Heart left ventricle (tissue), 16 donors: Measurements from ENCODE around the gene ING5. TPM values are rescaled to one million over a fixed set of nuclear protein-coding genes. Genes with fewer than 3 reads are reported as not detected.
"Not testable (repeated sequence)": the region's sequence is repeated elsewhere in the genome, so short reads cannot be mapped to it uniquely, and the experiment has no call there.

Experiments
- ATAC-seq, 4 donors: fragments of 200-7000 bp; cut with Tn5 transposase; one replicate each; pipeline ENCODE4 v1.9.1; 2020 to 2022; ENCODE audit warnings: moderate library complexity in 4 of 4, mild to moderate bottlenecking in 3 of 4, moderate number of reproducible peaks in 1 of 4
- DNase-seq, 5 donors: peaks; one replicate each; pipeline ENCODE4 v3.0.0-alpha.2; 2020
- H3K27ac ChIP-seq, 12 donors: fragments of 200-600 bp; sonication (generic) in 4 of 12; one replicate each; pipeline versions ENCODE4 v1.5.0 to v1.8.0; 2016 to 2022; ENCODE audit warnings: mild to moderate bottlenecking in 2 of 12
- H3K27me3 ChIP-seq, 9 donors: fragments of 200-600 bp; sonication (generic) in 2 of 9; one replicate each; pipeline versions ENCODE4 v1.5.1 to v1.8.0; 2016 to 2022; ENCODE audit warnings: mild to moderate bottlenecking in 3 of 9
- H3K36me3 ChIP-seq, 9 donors: fragments of 200-600 bp; sonication (generic) in 2 of 9; one replicate each; pipeline versions ENCODE4 v1.5.0 to v1.8.0; 2018 to 2022; ENCODE audit warnings: mild to moderate bottlenecking in 2 of 9
- H3K4me1 ChIP-seq, 12 donors: fragments of 200-600 bp; sonication (generic) in 4 of 12; one replicate each; pipeline versions ENCODE4 v1.5.0 to v1.8.0; 2016 to 2022; ENCODE audit warnings: mild to moderate bottlenecking in 3 of 12
- H3K4me3 ChIP-seq, 12 donors: fragments of 200-600 bp; sonication (generic) in 4 of 12; one replicate each; pipeline versions ENCODE4 v1.5.0 to v1.8.0; 2017 to 2022; ENCODE audit warnings: mild to moderate bottlenecking in 9 of 12, moderate library complexity in 4 of 12
- H3K9me3 ChIP-seq, 12 donors: fragments of 200-600 bp; sonication (generic) in 4 of 12; one replicate each; pipeline versions ENCODE4 v1.5.0 to v1.8.0; 2016 to 2022; ENCODE audit warnings: mild to moderate bottlenecking in 1 of 12
- CTCF ChIP-seq, 12 donors: fragments of 200-600 bp; sonication (generic) in 4 of 12; IDR thresholded peaks; one replicate each; pipeline versions ENCODE4 v1.5.0 to v1.8.0; 2018 to 2022; ENCODE audit warnings: antibody characterized with exemption in 12 of 12, mild to moderate bottlenecking in 5 of 12
- POLR2A ChIP-seq, 2 donors: fragments of 450-650 bp; IDR thresholded peaks; one replicate each; pipeline ENCODE4 v1.6.1; 2017; ENCODE audit warnings: antibody characterized with exemption in 2 of 2, mild to moderate bottlenecking in 2 of 2, moderate library complexity in 2 of 2
- WGBS, 4 donors: extraction: QIAGEN DNeasy Blood & Tissue Kit in 2 of 4; methylation state at CpG; one replicate each; pipeline versions ENCODE4 v1.1.5 to v1.1.7; 2013 to 2018; 5-methylcytosine and 5-hydroxymethylcytosine counted together
- intact Hi-C, 10 donors: fragments of 100-400 bp; cut with DNase I; formaldehyde crosslinking; loops; one replicate each; pipeline versions ENCODE4 v1.11.1 to v1.14.2; 2022
- polyA plus RNA-seq, 2 donors: library from polyadenylated mRNA; stranded (reverse); fragments of 200-250 nt; gene quantifications; one replicate each; pipeline ENCODE4 v1.2.3, GENCODE V29; 2013
- total RNA-seq, 9 donors: library from RNA; depleted of rRNA in 2 of 9; stranded (reverse); fragments of >200 nt in 2 of 9; fragmentation: NEBNext Ultra II Directional in 3 of 9; extraction: Animal tissue kit (Norgen Biotek cat#: 25700) in 3 of 9; gene quantifications; one replicate each; pipeline versions ENCODE4 v1.1.0 to v1.2.4, GENCODE V29; 2016 to 2023
- donor health status: ischemic (EF 13 %, LVEDD 7.1; RV severe dilation, severe dysfunction).
- donor health status: healthy with polysubstance abuse.
- donor health status: DM: no; HTN: yes; CAD: no.
- donor health status: DM: no; HTN: no; CAD: no.
- donor health status: ischemic (EF 25% LVEDD 6.9; RV normal size, moderate dysfunction).
- donor health status: ischemic (EF 25% LVEDD 5.7; RV mildly dilated, moderate dysfunction).
- donor health status: healthy.
- donor health status: DM: yes; HTN: yes; CAD: no.
- donor health status: ischemic (EF 35%, LVEDD 5.7; RV mildly dilated, moderate dysfunction).
- donor health status: nonischemic (EF 11% LVEDD 7.7; RV severe dilation, severe dysfunction).
- donor health status: DM: yes; HTN: yes; CAD: no.
- donor health status: PGD.
- donor health status: ischemic (EF 29% LVEDD 5.4; RV normal size, mild dysfunction).
- donor health status: nonischemic (EF 23%, LVEDD 6.1; RV moderate dilation, normal function).

Gene ING5
- total and polyA plus RNA-seq, 11 donors: 11.8 to 29.3 (median 18.2) TPM

- DNase-seq: peak in 1 of 5 donors; percentile 22
These were observed 52.2 kb downstream of the ING5 start for GRCh38 chr2:241754042-241754441.

GRCh38 chr2:241755166-241755565, 53.3 kb downstream of the ING5 start:
- no peak overlapping the region for H3K27ac ChIP-seq
- peaks cover 0 to 57% (median 37%) of the 10 kb centered on the region in 9 donors for H3K36me3 ChIP-seq
- peaks cover 0 to 9% (median 0%) of the 10 kb centered on the region in 12 donors for H3K4me1 ChIP-seq
- 91 to 96% (median 94%) methylated on average over 17 of the region's 18 CpGs for WGBS, 4 donors
- DNase-seq (peak in 1 of 5 donors; percentile 57), ATAC-seq (no peak)
- intact Hi-C loops: loop anchor here in 1 of 10 donors (10.0 kb wide), 1 partner anchor 110 kb away; the partner anchor contains the start of gene RTP5
- no peak for TF ChIP-seq CTCF (IDR thresholded peaks at IDR 0.05)
- TF ChIP-seq POLR2A (IDR thresholded peaks at IDR 0.05): no peak
- no peaks in the 10 kb centered on the region for H3K27me3 ChIP-seq
- no peaks in the 10 kb centered on the region for H3K9me3 ChIP-seq
- H3K4me3 ChIP-seq: no peak overlapping the region

More at GRCh38 chr2:241754042-241754441, 52.2 kb downstream of the ING5 start:
- Histone ChIP-seq H3K27ac (no peak overlapping the region), H3K4me3 (no peak overlapping the region), H3K4me1 (peaks cover 0 to 12% (median 0%) of the 10 kb centered on the region in 12 donors), H3K27me3 (no peaks in the 10 kb centered on the region), H3K36me3 (peaks cover 0 to 52% (median 33%) of the 10 kb centered on the region in 9 donors), H3K9me3 (no peaks in the 10 kb centered on the region)
- intact Hi-C loops: loop anchor here in 1 of 10 donors (10.0 kb wide), 1 partner anchor 111 kb away; the partner anchor contains the start of gene RTP5
- no peak for ATAC-seq
- TF ChIP-seq POLR2A (IDR thresholded peaks at IDR 0.05) (no peak), CTCF (IDR thresholded peaks at IDR 0.05) (no peak)
- WGBS, 4 donors: 95 to 97% (median 96%) methylated on average over 20 of the region's 20 CpGs

GRCh38 chr2:241755777-241756176, 53.9 kb downstream of the ING5 start:
- Histone ChIP-seq H3K4me3 (no peak overlapping the region), H3K27me3 (no peaks in the 10 kb centered on the region), H3K9me3 (peaks cover 0 to 4% (median 0%) of the 10 kb centered on the region in 12 donors), H3K4me1 (peaks cover 0 to 7% (median 0%) of the 10 kb centered on the region in 12 donors), H3K27ac (no peak overlapping the region), H3K36me3 (peaks cover 0 to 63% (median 42%) of the 10 kb centered on the region in 9 donors)
- intact Hi-C loops: loop anchor here in 1 of 10 donors (10.0 kb wide), 1 partner anchor 109 kb away; the partner anchor contains the start of gene RTP5
- 92 to 98% (median 96%) methylated on average over 7 to 27 of the region's 27 CpGs for WGBS, 4 donors
- TF ChIP-seq CTCF (IDR thresholded peaks at IDR 0.05) (no peak), POLR2A (IDR thresholded peaks at IDR 0.05) (no peak)
- DNase-seq (peak in 2 of 5 donors; percentile 2 to 63), ATAC-seq (peak in 1 of 4 donors; percentile 11)

- H3K36me3 ChIP-seq: peaks cover 0 to 55% (median 35%) of the 10 kb centered on the region in 9 donors
- TF ChIP-seq POLR2A (IDR thresholded peaks at IDR 0.05) (no peak), CTCF (IDR thresholded peaks at IDR 0.05) (no peak)
- H3K27ac ChIP-seq: no peak overlapping the region
- intact Hi-C loops: loop anchor here in 1 of 10 donors (10.0 kb wide), 1 partner anchor 106 kb away; the partner anchor contains the start of gene RTP5
- 79 to 91% (median 82%) methylated on average over 20 of the region's 20 CpGs for WGBS, 4 donors
- DNase-seq (no peak), ATAC-seq (no peak)
- H3K4me3 ChIP-seq: no peak overlapping the region
- peaks cover 0 to 4% (median 0%) of the 10 kb centered on the region in 12 donors for H3K9me3 ChIP-seq
- H3K27me3 ChIP-seq: no peaks in the 10 kb centered on the region
- no peaks in the 10 kb centered on the region for H3K4me1 ChIP-seq
These were observed 57.4 kb downstream of the ING5 start for GRCh38 chr2:241759067-241759807.

- H3K36me3 ChIP-seq: peaks cover 0 to 49% (median 30%) of the 10 kb centered on the region in 9 donors
- ATAC-seq, DNase-seq, H3K27me3 ChIP-seq, H3K9me3 ChIP-seq, H3K27ac ChIP-seq, H3K4me3 ChIP-seq, H3K4me1 ChIP-seq: not testable (repeated sequence)
- intact Hi-C loops: loop anchor here in 1 of 10 donors (10.0 kb wide), 1 partner anchor 105 kb away; the partner anchor contains the start of gene RTP5
- WGBS, 4 donors: 94 to 97% (median 95%) methylated on average over 2 to 12 of the region's 16 CpGs
These were observed 58.1 kb downstream of the ING5 start for GRCh38 chr2:241759893-241760292.
